Duodenal mucosa (tissue), 2 donors: Measurements from ENCODE around the gene DLGAP5.

Experiments used
- H3K27ac ChIP-seq: one replicate; pipeline ENCODE4 v1.7.0; 2013; ENCODE audit warnings: low read depth, low read length
- H3K27me3 ChIP-seq, 2 donors: one replicate each; pipeline ENCODE4 v1.7.0; 2013; ENCODE audit warnings: low read length in 2 of 2, control low read depth in 1 of 2; ENCODE audit not compliant: insufficient read depth in 2 of 2, control insufficient read depth in 1 of 2
- H3K36me3 ChIP-seq, 2 donors: one replicate each; pipeline ENCODE4 v1.7.0; 2013; ENCODE audit warnings: low read length in 2 of 2, control low read depth in 1 of 2; ENCODE audit not compliant: insufficient read depth in 2 of 2, control insufficient read depth in 1 of 2
- H3K4me1 ChIP-seq, 2 donors: one replicate each; pipeline ENCODE4 v1.7.0; 2013; ENCODE audit warnings: low read length in 2 of 2, control low read depth in 1 of 2; ENCODE audit not compliant: insufficient read depth in 2 of 2, control insufficient read depth in 1 of 2
- H3K4me3 ChIP-seq, 2 donors: one replicate each; pipeline ENCODE4 v1.7.0; 2013; ENCODE audit warnings: low read length in 2 of 2, low read depth in 1 of 2
- H3K9ac ChIP-seq, 2 donors: one replicate each; pipeline ENCODE4 v1.7.0; 2013; ENCODE audit warnings: low read length in 2 of 2, low read depth in 1 of 2
- H3K9me3 ChIP-seq, 2 donors: one replicate each; pipeline ENCODE4 v1.7.0; 2013; ENCODE audit warnings: low read length in 2 of 2, control low read depth in 1 of 2; ENCODE audit not compliant: control insufficient read depth in 1 of 2

The DLGAP5 gene

GRCh38 chr14:55124774-55125386 lies 66.5 kb downstream of the DLGAP5 start:
- Histone ChIP-seq H3K36me3 (no peaks in the 10 kb centered on the region), H3K4me1 (peaks cover 69 to 76% of the 10 kb centered on the region in 2 donors), H3K4me3 (no peak overlapping the region), H3K27ac (peak overlapping the region; percentile 20), H3K9me3 (no peaks in the 10 kb centered on the region), H3K9ac (peak overlapping the region; percentile 12 to 21), H3K27me3 (no peaks in the 10 kb centered on the region)

DNA sequence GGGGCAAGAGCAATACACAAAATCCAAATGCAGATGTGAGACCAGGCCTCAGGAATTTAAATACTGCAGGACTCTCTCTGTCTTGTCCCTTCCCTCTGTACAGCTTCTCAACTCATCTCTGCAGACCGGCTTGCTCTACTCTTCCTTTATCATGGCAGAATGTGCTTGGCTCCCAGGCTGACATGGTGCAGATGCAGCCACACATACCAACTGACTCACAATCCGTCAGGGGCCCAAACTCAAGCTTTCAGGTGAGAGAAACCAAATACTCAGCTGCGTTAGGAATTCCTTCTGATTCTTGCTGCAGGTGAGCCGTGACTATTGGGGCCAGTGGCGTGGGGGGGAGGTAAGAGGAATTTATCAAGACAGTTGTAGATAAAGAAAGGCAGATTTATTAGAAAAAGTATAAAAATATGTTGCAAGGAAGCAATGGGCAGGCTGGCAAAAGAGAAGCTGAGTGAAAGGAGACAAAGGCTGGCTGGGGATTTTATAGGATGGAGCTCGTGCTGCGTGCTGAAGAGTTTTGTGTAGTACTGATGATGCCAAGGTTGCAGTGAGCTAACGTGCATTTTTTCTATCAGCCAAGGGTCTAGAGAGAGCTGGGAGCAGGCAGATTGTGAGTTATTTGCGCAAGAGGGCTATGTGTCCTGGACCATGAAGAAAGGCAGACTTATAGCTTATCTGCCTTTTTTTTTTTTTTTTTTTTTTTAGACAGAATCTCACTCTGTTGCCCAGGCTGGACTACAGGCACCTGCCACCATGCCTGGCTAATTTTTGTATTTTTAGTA lies 67.3 kb downstream of the DLGAP5 start:
- Histone ChIP-seq H3K27me3 (no peaks in the 10 kb centered on the region), H3K9ac (no peak overlapping the region), H3K4me3 (no peak overlapping the region), H3K9me3 (no peaks in the 10 kb centered on the region), H3K4me1 (peaks cover 72 to 82% of the 10 kb centered on the region in 2 donors), H3K27ac (no peak overlapping the region), H3K36me3 (no peaks in the 10 kb centered on the region)

- Histone ChIP-seq H3K9me3 (no peaks in the 10 kb centered on the region), H3K4me1 (peaks cover 70 to 82% of the 10 kb centered on the region in 2 donors), H3K36me3 (no peaks in the 10 kb centered on the region), H3K27me3 (no peaks in the 10 kb centered on the region), H3K9ac (peak overlapping the region; percentile 53 to 56), H3K4me3 (peak overlapping the region; percentile 13 to 38), H3K27ac (peak overlapping the region; percentile 63)
These were observed 68.3 kb downstream of the DLGAP5 start for GRCh38 chr14:55123101-55123500.

DNA sequence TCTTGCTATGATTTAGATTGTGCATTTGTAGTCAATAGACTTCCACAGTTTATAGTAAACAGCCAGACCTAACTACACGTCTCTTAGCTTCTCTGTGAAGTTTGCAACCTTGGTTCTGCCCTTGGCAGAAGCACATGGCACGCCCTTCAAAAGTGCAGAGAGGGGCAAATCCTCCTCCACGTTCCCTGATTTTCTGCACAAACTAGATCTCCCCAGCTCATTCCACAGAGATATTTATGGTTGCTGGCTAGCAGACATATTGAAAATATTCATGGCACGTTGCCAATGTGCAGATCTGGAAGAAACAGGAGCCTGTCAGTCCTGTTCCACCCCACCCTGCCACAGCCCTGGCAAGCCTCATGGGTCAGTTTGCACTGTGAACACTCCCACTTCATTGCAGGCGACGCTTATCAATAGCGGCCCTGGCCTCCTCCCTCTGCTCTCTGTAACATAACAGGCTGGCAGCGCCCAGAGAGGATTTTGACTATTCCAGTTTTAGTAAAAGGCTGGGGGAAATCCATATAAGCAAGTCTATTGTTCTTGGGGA lies 68.9 kb downstream of the DLGAP5 start:
- Histone ChIP-seq H3K9me3 (no peaks in the 10 kb centered on the region), H3K27ac (peak overlapping the region; percentile 63), H3K4me1 (peaks cover 72 to 83% of the 10 kb centered on the region in 2 donors), H3K36me3 (no peaks in the 10 kb centered on the region), H3K9ac (peak overlapping the region; percentile 53 to 56), H3K27me3 (no peaks in the 10 kb centered on the region), H3K4me3 (peak overlapping the region; percentile 13 to 38)

DNA sequence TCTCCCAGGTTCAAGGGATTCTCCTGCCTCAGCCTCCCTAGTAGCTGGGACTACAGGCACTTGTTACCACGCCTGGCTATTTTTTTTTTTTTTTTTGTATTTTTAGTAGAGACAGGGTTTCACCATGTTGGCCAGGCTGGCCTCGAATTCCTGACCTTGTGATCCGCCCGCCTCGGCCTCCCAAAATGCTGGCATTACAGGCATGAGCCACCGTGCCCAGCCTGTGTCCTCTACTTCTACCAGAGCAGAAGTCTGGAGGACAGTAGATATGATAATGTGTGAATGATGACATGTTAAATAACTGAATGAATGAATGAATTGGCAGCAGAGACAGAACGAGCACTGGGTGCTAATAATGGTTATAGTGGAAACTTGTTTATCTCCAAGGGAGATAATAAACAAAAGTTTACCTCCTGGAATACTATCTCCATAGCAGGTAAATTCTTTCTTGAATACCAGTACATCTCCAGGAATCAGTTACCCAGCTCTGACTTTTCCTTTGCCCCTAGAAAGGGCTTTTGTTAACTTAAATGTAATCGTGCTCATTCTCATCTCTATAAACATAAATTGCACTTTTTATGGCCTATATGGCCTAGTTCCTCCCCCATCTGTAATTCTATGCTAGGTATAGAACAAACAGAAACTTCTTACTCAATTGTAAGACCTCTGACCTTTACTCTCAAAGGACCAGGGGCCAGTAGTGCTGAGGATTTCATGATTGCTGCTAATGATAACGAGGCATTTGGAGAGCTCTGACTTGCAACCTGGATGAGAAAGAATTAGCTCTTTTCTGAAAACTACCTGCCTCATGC lies 69.6 kb downstream of the DLGAP5 start:
- peaks cover 71 to 85% of the 10 kb centered on the region in 2 donors for H3K4me1 ChIP-seq

DNA sequence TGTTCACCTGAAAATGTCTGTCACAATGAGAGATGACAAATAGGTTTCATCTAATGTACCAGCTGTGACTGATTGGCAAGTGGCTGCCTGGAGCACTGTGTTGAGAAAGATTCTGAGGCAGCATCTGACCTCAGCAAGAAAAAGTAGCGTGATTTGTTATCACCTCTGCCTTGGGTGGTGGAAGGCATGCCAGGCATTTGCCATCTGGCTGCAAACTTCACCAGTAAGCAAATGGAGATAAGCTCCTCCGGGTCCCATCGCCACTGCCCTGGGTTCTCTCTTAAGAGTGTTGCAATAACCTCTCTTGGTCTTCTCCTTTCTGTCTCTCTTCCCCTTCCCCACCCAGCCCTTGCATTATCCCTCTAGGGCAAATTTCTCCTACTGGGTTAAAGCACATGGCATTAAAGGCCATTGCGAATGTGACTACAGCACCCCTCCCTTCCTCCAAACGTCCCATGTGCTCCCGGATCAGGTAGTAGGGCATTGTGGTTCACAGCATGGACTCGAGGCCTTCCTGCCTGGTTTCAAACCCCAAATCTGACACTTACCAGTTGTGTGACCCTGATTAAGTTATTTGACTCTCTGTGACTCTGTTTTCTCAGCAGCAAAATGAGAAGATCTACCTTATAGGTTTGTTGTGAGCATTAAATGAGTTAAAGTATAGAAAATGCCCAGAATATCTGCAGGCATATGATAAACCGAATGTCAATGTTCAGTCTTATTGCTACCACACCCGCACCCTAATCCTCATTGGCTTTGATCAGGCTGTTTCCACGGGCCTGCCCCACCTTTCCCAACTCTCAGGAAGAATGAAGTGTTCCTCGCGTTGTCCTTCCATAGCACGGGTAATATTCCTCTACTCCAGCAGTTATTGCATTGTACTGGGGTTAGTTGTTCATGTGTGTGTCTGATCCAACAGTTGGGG lies 70.6 kb downstream of the DLGAP5 start:
- Histone ChIP-seq H3K4me1 (peaks cover 63 to 87% of the 10 kb centered on the region in 2 donors), H3K36me3 (no peaks in the 10 kb centered on the region), H3K9ac (peak overlapping the region; percentile 27 to 35), H3K9me3 (no peaks in the 10 kb centered on the region), H3K4me3 (peak overlapping the region in 1 of 2 donors; percentile 22), H3K27ac (peak overlapping the region; percentile 41), H3K27me3 (no peaks in the 10 kb centered on the region)

More for the DNA sequence above, 69.6 kb downstream of the DLGAP5 start:
- no peaks in the 10 kb centered on the region for H3K27me3 ChIP-seq
- H3K4me3 ChIP-seq, result peak overlapping the region; percentile 6 to 25
- H3K27ac ChIP-seq, result peak overlapping the region; percentile 63
- H3K9ac ChIP-seq, result peak overlapping the region; percentile 22 to 23
- H3K36me3 ChIP-seq, result no peaks in the 10 kb centered on the region
- H3K9me3 ChIP-seq, result no peaks in the 10 kb centered on the region

GRCh38 chr14:55118761-55119160 lies 72.6 kb downstream of the DLGAP5 start:
- Histone ChIP-seq H3K4me3 (no peak overlapping the region), H3K27me3 (no peaks in the 10 kb centered on the region), H3K4me1 (peaks cover 53 to 83% of the 10 kb centered on the region in 2 donors), H3K27ac (no peak overlapping the region), H3K9ac (no peak overlapping the region), H3K9me3 (no peaks in the 10 kb centered on the region), H3K36me3 (no peaks in the 10 kb centered on the region)

DNA sequence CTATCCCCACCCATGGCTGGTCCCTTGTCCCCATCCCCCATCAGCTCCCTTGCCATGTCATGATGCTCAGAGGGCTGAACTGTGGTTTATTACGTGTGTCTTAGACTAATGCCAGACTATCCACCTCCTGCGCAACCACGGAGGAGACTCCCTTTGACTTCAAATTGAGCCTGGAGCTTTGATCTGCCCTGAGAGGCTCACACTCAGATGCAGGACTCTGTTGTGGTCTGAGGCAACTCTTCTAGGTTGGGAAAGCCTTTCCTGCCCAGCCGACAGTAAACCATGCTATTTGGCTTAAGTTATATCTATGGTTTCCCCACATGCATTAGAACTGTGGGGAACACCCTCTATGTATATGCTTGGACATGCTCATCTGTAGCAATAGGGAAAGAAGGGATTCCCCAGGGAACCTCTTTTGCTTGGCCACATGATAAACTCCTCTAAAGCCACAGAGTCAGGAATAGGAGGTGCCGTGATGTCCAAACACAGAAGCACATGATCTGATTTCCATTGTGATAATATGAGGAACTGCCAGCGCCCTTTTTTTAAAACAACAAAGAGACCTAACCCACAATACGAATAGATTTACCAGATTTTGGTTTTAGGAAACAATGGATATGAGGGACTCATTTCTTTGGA lies 73.5 kb downstream of the DLGAP5 start:
- Histone ChIP-seq H3K4me3 (no peak overlapping the region), H3K36me3 (no peaks in the 10 kb centered on the region), H3K4me1 (peaks cover 45 to 76% of the 10 kb centered on the region in 2 donors), H3K27me3 (no peaks in the 10 kb centered on the region), H3K9ac (no peak overlapping the region), H3K9me3 (no peaks in the 10 kb centered on the region), H3K27ac (no peak overlapping the region)
